Measurements from ENCODE around the gene STRAP.
"Not testable (repeated sequence)": the region's sequence is repeated elsewhere in the genome, so short reads cannot be mapped to it uniquely, and the experiment has no call there.

STRAP gene

GRCh38 chr12:15863984-15864383, 18.2 kb upstream of the STRAP start:
- DNase-seq (ENCODE audit: low read depth): no peak
- no peak for TF ChIP-seq CTCF (IDR thresholded peaks at IDR 0.05; ENCODE audit: low read length, missing control alignments)
- H3K4me3 ChIP-seq (replicated peaks; ENCODE audit: low read depth, low read length): no peak overlapping the region

GRCh38 chr12:15868186-15868585, 14.0 kb upstream of the STRAP start:
- no peak for TF ChIP-seq CTCF (IDR thresholded peaks at IDR 0.05; ENCODE audit: low read length, missing control alignments)
- no peak for DNase-seq (ENCODE audit: low read depth)
- H3K4me3 ChIP-seq (replicated peaks; ENCODE audit: low read depth, low read length): no peak overlapping the region

GRCh38 chr12:15873556-15873955, 8.6 kb upstream of the STRAP start:
- no peak for DNase-seq (ENCODE audit: low read depth)
- no peak for TF ChIP-seq CTCF (IDR thresholded peaks at IDR 0.05; ENCODE audit: low read length, missing control alignments)
- no peak overlapping the region for H3K4me3 ChIP-seq (replicated peaks; ENCODE audit: low read depth, low read length)

GRCh38 chr12:15874556-15875145, 7.5 kb upstream of the STRAP start:
- DNase-seq (ENCODE audit: low read depth); H3K4me3 ChIP-seq (replicated peaks; ENCODE audit: low read depth, low read length): not testable (repeated sequence)

- DNase-seq (ENCODE audit: low read depth): no peak
- H3K4me3 ChIP-seq (replicated peaks; ENCODE audit: low read depth, low read length): no peak overlapping the region
- TF ChIP-seq CTCF (IDR thresholded peaks at IDR 0.05; ENCODE audit: low read length, missing control alignments): no peak
Observed at GRCh38 chr12:15875863-15876262, 6.3 kb upstream of the STRAP start.

GRCh38 chr12:15879413-15879812, 2.8 kb upstream of the STRAP start:
- no peak for DNase-seq (ENCODE audit: low read depth)
- TF ChIP-seq CTCF (IDR thresholded peaks at IDR 0.05; ENCODE audit: low read length, missing control alignments): no peak
- H3K4me3 ChIP-seq (replicated peaks; ENCODE audit: low read depth, low read length): no peak overlapping the region

- DNase-seq (ENCODE audit: low read depth): no peak
- no peak for TF ChIP-seq CTCF (IDR thresholded peaks at IDR 0.05; ENCODE audit: low read length, missing control alignments)
- no peak overlapping the region for H3K4me3 ChIP-seq (replicated peaks; ENCODE audit: low read depth, low read length)
Observed at GRCh38 chr12:15880721-15881120, 1.5 kb upstream of the STRAP start.
